Measurements from ENCODE around the gene TUG1.

Gene TUG1
- total RNA-seq, result 67.9 to 208 (median 136) reads per million in 3 experiments

DNA sequence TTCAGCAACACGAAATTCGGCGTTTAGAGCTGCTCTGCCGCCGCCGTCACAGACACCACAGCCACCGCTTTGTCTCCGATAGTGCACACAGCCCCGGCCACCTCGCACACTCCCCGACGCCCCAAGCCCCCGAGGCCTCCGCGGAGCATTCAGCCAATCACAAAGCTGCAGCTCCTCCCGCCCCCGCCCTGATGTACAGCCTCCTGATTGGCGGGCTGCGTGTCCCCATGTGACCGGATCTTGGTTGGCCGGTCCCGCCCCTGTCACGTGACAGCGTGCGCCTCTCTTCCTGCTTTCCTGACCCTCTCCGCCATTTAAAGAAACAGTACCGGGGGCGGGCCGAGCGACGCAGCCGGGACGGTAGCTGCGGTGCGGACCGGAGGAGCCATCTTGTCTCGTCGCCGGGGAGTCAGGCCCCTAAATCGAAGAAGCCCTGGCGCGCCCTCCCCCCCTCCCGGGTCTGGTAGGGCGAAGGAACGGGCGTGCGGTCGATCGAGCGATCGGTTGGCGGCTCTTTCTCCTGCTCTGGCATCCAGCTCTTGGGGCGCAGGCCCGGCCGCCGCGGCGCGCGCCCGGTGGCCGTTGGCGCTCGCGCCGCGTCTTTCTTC lies at the start of gene TUG1:
TUG1 (plus strand) TSS at position 342 of the 608 bp plus-strand sequence.
- DNase-seq, result peak; percentile 98

GRCh38 chr22:30919973-30920372 lies 49.1 kb upstream of the TUG1 start:
- no peak for DNase-seq

DNA sequence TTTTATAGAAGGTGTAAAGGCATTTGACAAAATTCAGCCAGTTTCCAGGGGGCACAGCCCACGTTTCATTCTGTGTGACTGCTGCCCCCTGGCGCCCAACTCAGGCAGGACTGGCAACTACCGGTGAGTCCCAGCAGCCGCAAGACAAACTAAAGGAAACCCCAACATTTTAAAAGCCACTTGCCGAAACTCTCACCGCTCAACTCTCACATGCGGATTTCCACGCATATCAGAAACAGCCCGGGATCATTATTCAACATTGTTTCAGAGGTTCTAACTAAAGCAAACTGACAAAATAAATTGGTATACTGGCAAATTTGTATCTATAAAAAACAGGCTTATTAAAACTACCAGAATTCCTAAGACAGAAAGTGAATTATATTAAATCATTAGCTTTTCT lies 48.7 kb upstream of the TUG1 start:
- peak; percentile 71 for DNase-seq

DNA sequence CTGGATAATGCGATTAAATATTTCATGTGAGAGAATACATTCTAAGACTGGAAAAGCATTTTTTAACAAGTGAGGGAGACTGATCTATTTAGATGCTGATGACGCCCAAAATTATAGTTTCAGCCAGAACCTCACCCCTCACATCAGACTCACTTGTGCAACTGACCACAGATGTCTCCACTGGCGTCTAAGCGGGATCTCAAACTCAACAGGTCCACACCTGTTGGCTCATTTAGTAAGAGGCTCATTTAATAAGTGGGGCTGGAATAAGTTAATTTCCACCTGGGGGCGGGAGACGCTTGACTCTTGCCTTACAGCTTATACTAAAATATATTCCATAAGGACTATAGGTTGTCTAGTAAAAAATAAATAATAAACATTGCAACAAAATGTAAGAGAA lies 48.0 kb upstream of the TUG1 start:
- no peak for DNase-seq

DNA sequence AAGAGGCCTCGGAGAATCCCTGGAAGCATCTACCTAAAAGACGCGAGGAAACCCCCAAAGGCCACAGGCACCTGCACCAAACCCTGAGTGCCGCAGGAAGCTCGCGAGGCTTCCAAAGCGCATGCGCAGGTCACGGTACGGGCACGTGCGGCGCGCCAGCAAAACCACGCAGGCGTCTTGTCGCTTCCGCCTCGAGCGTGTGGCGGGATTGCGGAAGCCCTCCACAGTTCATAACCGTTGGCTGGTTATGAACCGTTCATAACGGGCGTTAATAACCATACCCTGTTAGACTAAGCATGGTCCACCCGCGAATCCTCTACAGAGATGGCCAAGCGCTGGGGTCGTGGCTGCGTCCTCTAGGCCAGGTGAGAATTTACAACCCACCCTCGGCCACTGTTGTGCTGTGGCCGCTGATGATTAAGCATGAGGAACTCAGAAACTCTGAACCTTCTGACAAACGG lies 46.9 kb upstream of the TUG1 start:
- DNase-seq, result peak; percentile 82

GRCh38 chr22:30923168-30923900 lies 45.7 kb upstream of the TUG1 start:
- DNase-seq, result no peak

- DNase-seq, result no peak
These were observed 43.4 kb upstream of the TUG1 start for GRCh38 chr22:30925667-30926066.

GRCh38 chr22:30926706-30927105 lies 42.4 kb upstream of the TUG1 start:
- DNase-seq, result no peak

DNA sequence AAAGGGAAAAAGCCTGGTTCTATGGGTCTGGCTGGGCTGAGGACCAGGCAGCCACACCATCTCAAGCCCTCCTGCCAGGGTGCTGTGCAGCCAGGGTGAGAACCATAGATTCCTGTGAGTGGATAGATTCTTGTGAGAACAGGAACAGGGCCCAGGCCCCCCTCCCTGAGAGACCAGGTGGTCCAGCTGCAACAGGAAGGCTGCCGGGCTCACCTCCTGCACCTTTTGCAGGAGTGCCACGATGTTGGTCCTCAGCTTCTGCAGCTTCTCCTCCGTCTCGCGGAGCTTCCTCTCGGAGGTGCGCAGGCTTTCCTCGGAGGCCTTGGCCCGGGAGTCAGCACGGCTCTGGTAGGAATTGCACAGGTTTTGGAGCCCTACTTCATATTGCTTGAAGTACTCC lies 41.3 kb upstream of the TUG1 start:
- DNase-seq, result no peak

DNA sequence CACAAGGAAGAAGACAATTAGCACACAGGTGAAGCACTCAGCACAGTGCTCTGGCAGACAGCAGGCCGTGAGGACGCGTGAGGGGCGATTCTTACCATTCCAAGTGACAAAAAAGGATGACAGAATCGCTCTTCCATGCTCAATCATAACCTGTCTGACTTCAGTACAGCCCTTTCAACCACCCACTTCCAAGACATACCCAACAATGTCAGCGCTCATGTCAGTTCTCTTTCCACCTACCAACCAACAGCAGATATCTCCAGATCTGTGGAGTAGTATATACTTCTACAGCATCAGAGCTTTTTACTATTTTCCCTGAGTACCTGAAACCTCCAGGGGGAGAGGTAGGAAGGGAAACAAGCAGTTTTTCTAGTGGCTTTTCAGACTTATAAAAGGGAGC lies 40.7 kb upstream of the TUG1 start:
- no peak for DNase-seq

DNA sequence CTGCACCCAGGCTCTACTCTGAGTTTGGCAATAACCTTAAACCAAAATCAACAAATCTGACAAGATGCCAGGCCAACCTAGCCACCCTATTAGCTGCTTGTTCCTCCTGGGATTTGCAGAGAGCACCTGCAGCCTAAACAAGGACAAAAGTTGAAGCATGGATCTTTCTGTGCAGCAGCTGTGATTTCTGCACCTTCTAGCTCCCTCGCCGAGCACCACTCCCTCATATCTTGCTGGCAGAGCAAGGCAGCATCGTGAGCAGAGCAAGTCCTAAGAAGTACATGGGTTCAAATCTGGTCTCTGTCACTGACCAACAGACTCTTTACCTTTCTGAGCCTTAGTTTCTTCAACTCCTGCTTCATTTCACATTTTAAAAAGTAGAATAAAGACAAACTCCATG lies 38.8 kb upstream of the TUG1 start:
- DNase-seq, result no peak

DNA sequence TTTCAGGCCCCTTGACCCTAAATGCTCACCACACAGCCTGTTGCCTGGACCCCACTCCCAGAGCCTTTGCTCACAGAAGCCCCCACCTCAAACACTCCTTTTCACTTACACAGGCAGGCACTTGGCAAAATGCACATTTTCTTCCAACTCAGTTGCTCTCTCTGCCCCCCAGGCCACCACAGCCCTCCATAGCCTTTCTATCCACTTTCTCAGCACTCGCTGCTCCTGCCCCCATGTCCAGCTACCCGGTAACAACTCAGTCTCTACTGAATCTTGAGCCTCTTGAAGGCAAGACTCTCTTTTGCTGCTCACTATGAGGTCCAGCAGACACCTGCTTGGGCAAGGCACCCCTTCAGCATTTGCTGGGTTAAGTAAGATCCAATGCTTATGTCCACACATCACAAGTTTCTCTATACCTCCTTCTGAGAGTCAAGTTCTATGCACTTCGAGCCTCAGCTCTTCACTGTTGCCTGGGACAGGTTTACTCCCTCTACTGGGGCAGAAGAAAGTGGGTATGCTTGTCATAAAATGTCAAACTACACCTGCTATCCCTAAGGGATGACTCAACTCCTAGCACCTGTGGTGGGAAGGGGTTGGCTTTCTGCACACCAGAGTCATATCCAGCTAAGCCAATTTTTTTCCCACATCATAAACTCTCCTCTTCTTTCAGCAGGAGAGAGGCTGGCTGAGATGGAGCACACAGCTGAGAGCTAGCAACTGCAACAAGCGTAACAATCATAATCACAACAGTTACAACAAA lies 37.3 kb upstream of the TUG1 start:
- DNase-seq, result no peak

DNA sequence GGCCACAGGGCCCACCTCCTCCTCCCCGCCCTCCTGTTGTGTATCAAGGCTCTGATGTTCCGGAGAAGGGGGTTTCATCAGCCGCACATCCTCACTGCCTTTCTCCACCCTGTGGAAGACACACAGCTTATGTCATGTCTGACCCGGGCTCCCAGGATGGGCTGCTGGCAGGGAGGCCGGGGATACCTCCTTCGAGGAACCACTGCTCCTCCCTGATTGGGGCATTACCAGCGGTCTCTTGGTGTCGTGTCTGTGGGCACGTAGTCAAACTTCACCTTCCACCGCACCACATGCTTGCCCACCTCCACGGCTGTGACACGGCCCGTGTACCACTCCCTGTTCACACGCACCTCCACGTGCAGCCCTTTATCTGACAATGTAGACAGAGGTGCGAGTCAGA lies 36.4 kb upstream of the TUG1 start:
- DNase-seq, result no peak

GRCh38 chr22:30933457-30933856 lies 35.6 kb upstream of the TUG1 start:
- DNase-seq, result no peak

- DNase-seq, result no peak
These were observed 35.0 kb upstream of the TUG1 start for GRCh38 chr22:30934053-30934452.

- peak; percentile 54 for DNase-seq
These were observed 28.2 kb upstream of the TUG1 start for GRCh38 chr22:30940685-30941362.

DNA sequence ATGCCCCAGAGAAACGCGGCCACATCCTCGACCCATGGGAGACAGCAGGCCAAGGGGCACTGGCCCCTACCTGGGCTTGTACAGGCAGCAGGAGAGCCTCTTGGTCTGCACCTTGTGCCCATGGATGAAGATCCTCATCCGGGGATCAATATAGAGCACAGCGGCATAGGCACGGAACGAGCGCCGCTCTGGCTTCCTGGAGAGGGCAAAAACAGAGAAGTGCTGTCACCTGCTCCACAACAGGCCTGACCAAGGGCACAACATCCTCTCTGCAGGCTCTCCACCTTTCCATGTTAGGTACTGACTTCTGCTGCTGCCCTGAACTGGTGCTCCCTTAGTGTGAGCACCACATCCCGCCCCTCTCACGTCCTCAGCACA lies 27.7 kb upstream of the TUG1 start:
- DNase-seq, result no peak

DNA sequence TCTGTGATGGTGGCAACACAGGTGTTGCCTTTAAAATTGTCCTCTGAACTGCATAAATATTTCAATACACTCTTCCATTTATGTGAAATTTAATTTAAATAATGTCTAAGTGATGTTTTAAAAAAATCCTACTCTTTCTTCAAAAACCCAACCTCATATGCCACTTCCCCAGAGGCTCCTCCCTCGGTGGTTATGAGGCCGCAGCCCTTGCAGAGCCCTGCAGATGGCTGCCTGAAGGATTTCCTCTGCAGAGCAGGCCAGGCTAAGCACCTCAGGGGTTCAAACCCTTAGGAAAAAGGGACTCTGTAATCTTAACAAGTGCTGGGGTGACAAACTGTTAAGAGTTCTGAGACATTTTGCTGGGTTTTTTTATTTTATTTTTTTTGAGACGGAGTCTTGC lies 25.7 kb upstream of the TUG1 start:
- peak; percentile 73 for DNase-seq

GRCh38 chr22:30944986-30945385 lies 24.1 kb upstream of the TUG1 start:
- DNase-seq, result no peak

GRCh38 chr22:30945653-30946052 lies 23.4 kb upstream of the TUG1 start:
- DNase-seq, result no peak

DNA sequence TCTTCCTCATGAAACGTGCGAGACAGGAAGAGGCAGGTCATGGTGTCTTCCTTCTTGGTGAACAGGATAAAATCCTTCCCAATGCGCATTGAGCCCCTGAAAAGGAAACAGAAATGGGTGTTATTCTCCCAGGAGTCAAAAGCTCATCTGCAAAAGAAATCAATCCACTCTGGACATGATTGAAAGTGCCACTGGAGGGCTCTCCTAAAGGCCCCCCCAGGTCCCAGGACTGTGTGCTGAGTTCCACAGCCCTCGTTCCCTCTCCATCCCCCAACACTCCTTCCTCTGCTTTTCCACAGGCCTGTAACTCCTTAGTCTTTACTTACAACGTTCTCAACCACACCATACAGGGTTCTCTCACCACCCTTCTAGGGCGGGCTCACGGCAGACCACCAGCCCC lies 22.7 kb upstream of the TUG1 start:
- no peak for DNase-seq

GRCh38 chr22:30947173-30947815 lies 21.8 kb upstream of the TUG1 start:
- DNase-seq, result no peak
